RWPE2 (cell line): Measurements from ENCODE around the gene PHACTR1.

ENCODE experiments used
- ATAC-seq: fragments of 200-7000 bp; cut with Tn5 transposase; 3 replicates; pipeline ENCODE4 v1.9.1; 2021; ENCODE audit warnings: low read depth
- DNase-seq: peaks from one replicate; pipeline ENCODE4 v3.0.0-alpha.2; 2020; ENCODE audit warnings: low spot score
- H3K27ac ChIP-seq: fragments of 450-650 bp; 2 replicates; pipeline ENCODE4 v1.5.1; 2017; ENCODE audit warnings: mild to moderate bottlenecking; ENCODE audit not compliant: poor library complexity, severe bottlenecking
- H3K27me3 ChIP-seq: fragments of 250-450 bp; sonication (Bioruptor Pico); 2 replicates; pipeline ENCODE4 v1.5.1; 2021; ENCODE audit warnings: mild to moderate bottlenecking, moderate library complexity; ENCODE audit not compliant: insufficient read depth, poor library complexity, severe bottlenecking
- H3K36me3 ChIP-seq: fragments of 250-450 bp; sonication (Bioruptor Pico); 2 replicates; pipeline ENCODE4 v1.5.1; 2020; ENCODE audit warnings: low read depth, mild to moderate bottlenecking, moderate library complexity
- H3K4me1 ChIP-seq: fragments of 250-450 bp; sonication (Bioruptor Pico); 2 replicates; pipeline ENCODE4 v1.5.1; 2021; ENCODE audit warnings: mild to moderate bottlenecking, moderate library complexity; ENCODE audit not compliant: insufficient read depth, poor library complexity, severe bottlenecking
- H3K4me3 ChIP-seq: fragments of 250-450 bp; sonication (Bioruptor Pico); 2 replicates; pipeline ENCODE4 v1.5.1; 2021; ENCODE audit warnings: mild to moderate bottlenecking, moderate library complexity; ENCODE audit not compliant: severe bottlenecking
- H3K9me3 ChIP-seq: fragments of 250-450 bp; sonication (Bioruptor Pico); 2 replicates; pipeline ENCODE4 v1.5.1; 2021; ENCODE audit warnings: mild to moderate bottlenecking, moderate library complexity; ENCODE audit not compliant: severe bottlenecking
- CTCF ChIP-seq: fragments of 450-650 bp; IDR thresholded peaks from one replicate; pipeline ENCODE4 v1.5.1; 2017; ENCODE audit warnings: mild to moderate bottlenecking, moderate library complexity; ENCODE audit not compliant: poor library complexity, severe bottlenecking

Gene PHACTR1

DNA sequence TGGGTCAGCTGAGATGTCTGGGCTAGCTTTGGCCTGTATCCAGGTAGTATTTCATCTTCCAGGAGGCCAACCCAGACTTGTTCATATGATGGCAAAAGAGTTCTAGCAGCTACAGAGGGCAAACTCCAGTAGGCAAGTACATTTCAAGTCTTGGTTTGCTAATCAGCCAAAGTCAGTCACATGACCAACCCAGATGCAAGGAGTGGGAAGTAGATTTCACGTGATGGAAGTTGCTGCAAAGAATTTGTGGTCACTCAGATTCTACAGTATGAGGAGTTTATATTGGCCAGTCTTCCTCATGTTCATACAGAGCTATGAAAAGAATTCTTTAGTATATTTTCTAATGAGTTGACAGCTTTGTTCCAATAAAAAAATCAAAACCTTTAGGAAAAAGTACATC, 101.8 kb downstream of the PHACTR1 start:
- no peak overlapping the region for H3K27ac ChIP-seq
- no peak for DNase-seq
- no peaks in the 10 kb centered on the region for H3K9me3 ChIP-seq
- H3K4me1 ChIP-seq: no peaks in the 10 kb centered on the region
- no peak for ATAC-seq
- H3K27me3 ChIP-seq: peaks cover 12% of the 10 kb centered on the region
- no peak for TF ChIP-seq CTCF
- no peaks in the 10 kb centered on the region for H3K36me3 ChIP-seq
- no peak overlapping the region for H3K4me3 ChIP-seq

DNA sequence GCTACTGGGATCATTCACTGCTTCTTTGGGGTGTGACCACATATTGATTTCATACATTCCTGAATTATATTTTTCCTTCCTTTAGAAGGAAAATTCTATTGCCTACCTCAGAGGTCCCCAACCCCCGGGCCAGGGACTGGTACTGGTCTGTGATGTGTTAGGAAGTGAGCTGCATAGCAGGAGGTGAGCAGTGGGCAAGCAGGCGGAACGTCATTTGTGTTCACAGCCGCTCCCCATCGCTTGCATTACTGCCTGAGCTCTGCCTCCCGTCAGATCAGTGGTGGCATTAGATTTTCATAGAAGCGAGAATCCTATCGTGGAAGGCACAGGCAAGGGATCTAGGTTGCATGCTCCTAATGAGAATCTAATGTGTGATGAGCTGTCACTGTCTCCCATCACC, 107.3 kb downstream of the PHACTR1 start:
- Histone ChIP-seq H3K27ac (no peak overlapping the region), H3K27me3 (peaks cover 14% of the 10 kb centered on the region), H3K4me1 (no peaks in the 10 kb centered on the region), H3K4me3 (no peak overlapping the region), H3K36me3 (no peaks in the 10 kb centered on the region), H3K9me3 (no peaks in the 10 kb centered on the region)
- TF ChIP-seq CTCF: no peak
- DNase-seq (no peak), ATAC-seq (no peak)

GRCh38 chr6:12826584-12826983, 110.0 kb downstream of the PHACTR1 start:
- H3K36me3 ChIP-seq: no peaks in the 10 kb centered on the region
- no peaks in the 10 kb centered on the region for H3K9me3 ChIP-seq
- H3K4me3 ChIP-seq: no peak overlapping the region
- H3K27me3 ChIP-seq: peaks cover 14% of the 10 kb centered on the region
- no peaks in the 10 kb centered on the region for H3K4me1 ChIP-seq
- ATAC-seq (no peak), DNase-seq (no peak)
- no peak overlapping the region for H3K27ac ChIP-seq
- TF ChIP-seq CTCF: no peak

DNA sequence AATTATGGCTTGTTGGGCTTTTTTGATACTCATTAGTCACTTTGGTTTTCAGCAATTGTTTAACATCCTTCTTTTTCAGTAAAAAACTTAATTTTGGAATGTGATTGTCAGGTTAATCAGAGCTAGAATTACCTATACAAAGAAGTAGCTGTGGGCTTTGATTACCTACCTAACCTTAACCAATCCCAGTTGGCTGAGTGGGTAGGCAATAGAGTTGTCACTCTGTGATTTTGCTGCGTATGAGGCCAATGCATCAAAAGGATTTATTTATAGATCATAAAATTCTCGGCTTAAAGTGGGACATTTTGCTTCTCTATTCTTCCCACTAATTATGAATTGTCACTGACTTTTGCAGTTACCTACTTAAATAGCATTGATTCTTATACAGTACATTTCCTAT, 111.4 kb downstream of the PHACTR1 start:
- no peak for TF ChIP-seq CTCF
- Histone ChIP-seq H3K27ac (no peak overlapping the region), H3K4me1 (no peaks in the 10 kb centered on the region), H3K27me3 (peaks cover 11% of the 10 kb centered on the region), H3K9me3 (no peaks in the 10 kb centered on the region), H3K4me3 (no peak overlapping the region), H3K36me3 (no peaks in the 10 kb centered on the region)
- ATAC-seq: no peak
- DNase-seq: no peak

- no peaks in the 10 kb centered on the region for H3K9me3 ChIP-seq
- H3K4me1 ChIP-seq: no peaks in the 10 kb centered on the region
- H3K4me3 ChIP-seq: no peak overlapping the region
- DNase-seq (no peak), ATAC-seq (no peak)
- no peaks in the 10 kb centered on the region for H3K36me3 ChIP-seq
- no peak overlapping the region for H3K27ac ChIP-seq
- no peak for TF ChIP-seq CTCF
- H3K27me3 ChIP-seq: peaks cover 2% of the 10 kb centered on the region
These were observed 115.7 kb downstream of the PHACTR1 start for GRCh38 chr6:12832226-12832735.
